HG03108 (cell line): ENCODE measurements around the gene ACADVL.

Experiments used
- ATAC-seq: cut with Tn5 transposase; IDR thresholded peaks from one replicate; pipeline ENCODE4 v1.9.1; 2021; ENCODE audit warnings: moderate library complexity; ENCODE audit not compliant: unreplicated experiment

Gene ACADVL

DNA sequence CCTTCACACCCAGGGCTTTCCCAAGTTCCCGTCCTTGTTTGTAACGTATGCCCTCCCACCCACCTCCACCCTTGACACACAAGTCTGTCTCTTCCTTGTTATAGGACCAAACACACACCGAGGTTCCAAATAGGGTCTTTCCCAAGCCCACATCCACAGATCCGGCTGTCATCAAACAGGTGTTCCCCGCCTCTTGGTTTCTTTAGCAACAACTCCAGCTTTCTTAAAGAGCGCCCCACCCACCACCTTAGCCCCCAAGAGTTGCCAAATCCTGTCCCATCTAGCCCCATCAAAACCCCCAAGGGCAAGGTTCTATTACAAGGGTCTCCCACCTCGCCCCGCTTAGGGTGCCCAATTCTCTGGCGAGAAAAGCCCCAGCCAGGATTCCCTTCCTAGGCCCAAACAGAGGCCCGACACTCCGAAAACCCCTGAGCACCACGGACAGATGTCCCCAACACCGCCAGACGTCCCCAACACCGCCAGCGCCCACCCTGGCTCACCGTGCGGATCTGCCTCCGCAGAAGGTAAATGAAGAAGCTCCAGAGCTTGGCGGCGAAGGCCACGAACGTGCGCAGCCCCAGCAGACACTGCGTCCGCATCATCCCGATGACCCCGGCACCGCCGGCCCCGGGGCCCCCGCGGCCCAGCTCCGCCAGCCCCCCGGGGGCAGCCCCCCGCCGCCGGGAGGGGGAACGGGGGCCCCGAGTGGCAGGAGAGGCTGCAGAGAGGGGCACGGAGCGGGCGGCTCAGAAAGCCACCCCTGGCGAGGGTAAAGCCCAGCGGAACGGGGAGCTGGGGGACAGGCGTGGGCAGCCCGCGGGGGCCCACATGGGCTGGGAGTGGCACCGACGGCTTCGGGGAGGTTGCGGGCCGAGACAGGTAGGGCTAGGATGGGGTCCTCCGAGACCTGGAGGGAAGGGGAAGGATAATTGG, 31.2 kb downstream of the ACADVL start:
- ATAC-seq: no peak

DNA sequence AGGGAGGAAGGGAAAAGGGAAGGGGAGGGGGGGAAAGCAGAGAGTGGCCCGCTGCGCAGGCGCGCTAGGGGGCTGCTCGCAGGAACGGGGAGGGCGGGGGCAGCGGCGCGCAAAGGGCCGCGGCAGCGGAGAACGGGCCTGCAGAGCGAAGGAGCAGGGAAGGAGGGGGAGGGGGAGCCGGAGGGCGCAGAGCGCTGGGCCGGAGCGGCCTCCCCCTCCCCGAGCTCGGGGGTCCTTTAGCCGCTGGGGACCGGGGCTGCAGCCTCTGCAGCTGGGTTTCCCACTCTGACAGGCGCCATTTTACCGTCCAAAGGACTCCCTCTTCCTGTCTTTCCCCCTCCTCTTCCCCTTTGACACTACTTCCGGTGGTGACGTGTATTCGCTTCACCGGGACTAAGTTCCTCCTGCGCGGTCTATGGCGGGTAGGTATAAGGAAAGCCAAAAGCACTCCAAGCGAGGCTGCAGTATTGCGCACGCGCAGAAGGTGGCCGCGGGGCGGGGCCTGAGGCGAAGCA, 32.0 kb downstream of the ACADVL start, which contains the start of gene CTDNEP1:
Gene CTDNEP1 (minus strand): TSS at position 74 of the 515 bp plus-strand sequence. CDS start 438 bp downstream, outside the sequence.
- peak; percentile 79 for ATAC-seq

- ATAC-seq: peak; percentile 41
These were observed 32.7 kb downstream of the ACADVL start, which contains the start of gene ELP5 for GRCh38 chr17:7252176-7253043. ELP5 (plus strand) TSS chr17:7252215; CDS start chr17:7252551, 336 bp downstream.

DNA sequence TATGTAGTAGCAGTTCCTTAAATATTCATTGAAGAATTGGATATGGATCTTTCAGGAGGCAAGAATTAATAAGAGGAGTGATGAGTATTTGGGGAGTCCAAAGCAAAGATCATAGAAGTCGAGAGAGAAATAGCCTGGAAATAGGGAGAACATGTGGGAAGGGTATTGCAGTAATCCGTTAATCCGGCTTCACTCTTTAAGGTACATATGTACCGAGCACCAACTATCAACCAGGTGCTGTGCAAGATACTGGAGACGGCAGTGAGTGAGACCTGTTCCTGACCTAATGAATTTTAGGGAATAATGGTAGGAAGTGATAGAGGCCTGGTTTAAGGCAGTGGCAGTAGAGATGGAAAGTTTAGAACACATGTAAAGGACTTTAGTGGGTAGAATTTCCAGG, 33.3 kb downstream of the ACADVL start:
- no peak for ATAC-seq

DNA sequence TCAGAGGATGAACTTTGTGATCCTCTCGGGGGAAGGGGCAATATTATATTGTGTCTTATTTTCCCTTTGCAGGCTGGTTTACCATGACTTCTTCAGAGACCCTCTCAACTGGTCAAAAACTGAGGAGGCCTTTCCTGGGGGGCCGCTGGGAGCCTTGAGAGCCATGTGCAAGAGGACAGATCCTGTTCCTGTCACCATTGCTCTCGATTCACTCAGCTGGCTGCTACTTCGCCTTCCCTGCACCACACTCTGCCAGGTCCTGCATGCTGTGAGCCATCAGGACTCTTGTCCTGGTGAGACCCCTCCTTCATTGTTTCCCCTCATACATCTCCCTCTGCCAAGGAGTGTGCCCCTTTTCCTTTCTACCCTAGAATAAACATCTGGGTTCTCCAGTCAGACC, 34.8 kb downstream of the ACADVL start:
- ATAC-seq: no peak

DNA sequence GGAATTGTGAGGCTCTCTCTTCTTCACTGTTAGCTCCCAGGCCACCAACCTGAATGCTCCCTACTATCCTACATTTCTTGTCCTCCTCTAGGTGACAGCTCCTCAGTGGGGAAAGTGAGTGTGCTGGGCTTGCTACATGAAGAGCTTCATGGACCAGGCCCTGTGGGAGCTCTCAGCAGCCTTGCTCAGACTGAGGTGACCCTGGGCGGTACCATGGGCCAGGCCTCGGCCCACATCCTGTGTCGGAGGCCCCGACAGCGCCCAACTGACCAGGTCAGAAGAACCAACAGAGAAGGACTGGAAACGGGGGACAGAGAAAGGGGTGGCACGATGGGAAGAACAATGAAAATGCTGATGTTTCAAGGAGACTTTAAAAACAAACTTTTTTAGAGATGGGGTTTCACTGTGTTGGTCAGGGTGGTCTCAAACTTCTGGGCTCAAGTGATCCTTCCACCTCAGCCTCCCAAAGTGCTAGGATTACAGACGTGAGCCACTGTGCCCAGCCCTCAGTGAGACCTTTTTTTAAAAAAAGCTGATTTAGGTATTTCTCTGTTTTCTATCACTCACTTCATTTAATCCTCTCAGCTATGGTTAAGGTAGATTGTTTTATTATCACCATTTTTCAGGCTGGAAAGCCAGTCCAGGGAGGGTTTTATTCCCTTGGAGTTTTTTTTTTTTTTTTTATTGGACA, 37.2 kb downstream of the ACADVL start:
- ATAC-seq: no peak

GRCh38 chr17:7258731-7259554, 39.2 kb downstream of the ACADVL start:
- ATAC-seq: no peak

GRCh38 chr17:7259555-7259889, 39.8 kb downstream of the ACADVL start:
- ATAC-seq: no peak

DNA sequence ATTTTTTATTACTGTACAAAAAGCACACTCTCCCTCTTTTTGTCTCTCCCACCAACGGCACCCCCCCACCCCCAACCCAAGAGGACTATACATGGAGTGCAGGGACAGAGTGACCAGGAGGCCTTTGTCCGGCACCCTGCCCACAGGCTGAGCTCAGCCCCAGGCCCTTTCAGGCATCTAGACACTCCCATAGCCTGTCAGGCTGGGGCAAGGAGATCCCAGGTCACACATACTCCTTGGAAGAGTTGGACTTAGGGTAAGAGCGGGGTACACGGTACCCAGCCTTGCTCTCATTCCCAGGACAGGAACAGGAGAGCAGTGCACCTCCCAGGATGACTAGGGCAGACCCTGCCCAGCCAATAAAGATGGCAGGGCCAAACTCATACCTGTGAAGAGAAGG, 40.4 kb downstream of the ACADVL start:
- no peak for ATAC-seq

DNA sequence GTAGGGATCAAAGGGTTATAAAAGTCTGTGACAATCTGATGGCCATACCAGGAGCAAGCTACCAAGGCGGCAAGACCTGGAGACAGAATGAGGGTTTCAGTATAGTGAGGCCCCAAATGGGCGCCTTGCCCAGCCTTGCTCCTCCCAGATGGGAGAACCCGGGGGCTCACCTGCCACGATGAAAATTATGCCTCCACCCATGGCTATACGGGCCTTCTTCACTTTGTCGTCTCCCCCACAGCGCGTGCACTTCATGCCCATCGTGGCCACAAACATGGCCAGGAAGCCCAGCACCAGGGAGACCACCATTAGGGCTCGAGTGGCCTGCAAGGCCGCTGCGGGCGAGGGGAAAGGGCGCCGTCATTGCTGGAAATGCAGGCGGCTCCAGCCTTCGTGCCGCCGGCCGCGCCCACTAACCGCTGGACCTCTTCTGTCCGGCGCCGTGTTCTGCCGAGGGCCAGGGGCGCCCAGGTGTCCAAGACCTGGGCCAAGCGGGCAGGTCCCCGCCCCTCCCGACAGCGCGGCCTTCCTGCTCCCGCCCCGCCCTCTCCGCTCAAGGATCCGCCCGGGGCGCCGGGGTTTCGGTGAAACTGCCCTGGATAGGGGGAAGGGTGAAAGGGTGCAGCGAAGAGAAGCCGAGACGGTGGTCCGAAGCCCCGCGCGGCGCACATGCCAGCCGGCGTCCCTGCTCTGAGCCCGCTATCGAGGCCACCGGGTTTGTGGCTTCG, 41.1 kb downstream of the ACADVL start:
- ATAC-seq: no peak

DNA sequence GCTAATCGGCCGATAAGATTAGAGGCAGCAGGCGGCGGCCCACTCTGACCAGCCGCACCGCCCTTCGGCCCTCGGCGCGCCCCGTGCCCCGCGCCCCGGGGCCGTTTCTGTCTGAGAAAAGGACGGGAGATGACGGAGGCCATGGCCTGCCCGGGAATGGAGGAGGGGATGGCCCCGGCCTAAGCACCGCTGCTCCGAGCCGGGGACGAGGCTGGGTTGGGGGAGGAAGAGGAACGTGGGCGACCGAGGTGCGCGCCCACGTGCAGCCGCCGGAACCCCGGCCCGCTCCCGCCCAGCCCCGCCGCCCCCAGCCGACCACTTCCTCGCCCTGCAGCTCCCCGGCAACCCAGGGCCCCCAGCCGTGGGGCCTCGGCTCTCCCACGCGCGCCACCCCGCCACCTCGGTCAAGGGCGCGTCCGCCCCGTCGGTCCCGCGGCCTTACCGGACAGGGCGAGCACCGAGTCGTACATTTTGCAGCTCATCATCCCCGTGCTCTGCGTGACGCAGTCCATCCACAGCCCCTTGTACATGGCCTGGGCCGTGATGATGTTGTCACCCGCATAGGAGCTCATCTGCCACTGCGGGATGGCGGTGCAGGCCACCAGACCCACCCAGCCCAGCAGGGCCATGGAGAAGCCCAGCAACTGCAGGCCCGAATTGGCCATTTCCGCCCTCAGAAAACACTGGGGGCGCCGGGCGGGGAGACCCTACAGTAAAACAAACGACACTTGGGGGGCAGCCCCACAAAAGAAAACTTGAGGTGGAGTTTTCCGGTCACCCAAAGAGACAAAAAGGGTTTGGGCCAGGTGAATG, 41.8 kb downstream of the ACADVL start:
- no peak for ATAC-seq

DNA sequence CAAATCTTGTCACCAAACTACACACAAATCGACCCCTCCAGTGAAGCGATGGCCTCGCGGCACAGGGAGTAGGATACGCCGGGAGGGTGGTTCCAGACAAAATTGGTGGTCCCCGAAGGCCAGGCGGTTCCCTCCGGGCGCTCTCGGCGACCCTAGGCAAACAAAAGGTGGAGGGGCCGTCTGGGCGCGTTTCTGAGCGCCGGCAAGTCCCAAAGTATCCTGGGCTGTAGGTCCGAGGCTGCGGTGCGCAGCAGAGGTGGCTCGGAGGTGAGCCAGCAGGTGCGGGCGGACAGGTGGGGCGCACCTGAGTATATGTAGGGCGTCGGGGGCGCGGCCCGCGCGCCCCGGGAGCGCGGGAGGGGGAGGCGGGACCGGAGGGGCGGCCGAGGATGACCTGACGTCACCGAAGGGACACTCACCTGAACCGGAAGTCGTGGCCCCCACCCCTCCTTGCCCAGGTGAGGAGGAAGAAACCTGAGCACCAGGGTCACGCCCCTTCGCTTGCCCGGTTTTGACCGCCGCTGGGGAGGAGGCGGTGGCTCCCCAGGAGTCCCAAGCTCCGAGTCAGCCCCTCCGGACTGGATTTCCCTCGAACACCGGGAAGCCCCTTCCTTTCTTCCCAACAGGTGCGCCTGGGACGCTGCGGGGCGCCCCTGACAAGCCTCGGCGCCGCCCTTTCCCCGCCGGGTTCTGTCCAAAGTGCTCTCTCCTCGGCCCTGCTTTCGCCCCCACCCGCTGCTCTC, 42.6 kb downstream of the ACADVL start, which contains the start of gene CLDN7:
Gene CLDN7 (minus strand): TSS at position 287 of the 743 bp plus-strand sequence. CDS start 435 bp downstream, outside the sequence.
- ATAC-seq: no peak

DNA sequence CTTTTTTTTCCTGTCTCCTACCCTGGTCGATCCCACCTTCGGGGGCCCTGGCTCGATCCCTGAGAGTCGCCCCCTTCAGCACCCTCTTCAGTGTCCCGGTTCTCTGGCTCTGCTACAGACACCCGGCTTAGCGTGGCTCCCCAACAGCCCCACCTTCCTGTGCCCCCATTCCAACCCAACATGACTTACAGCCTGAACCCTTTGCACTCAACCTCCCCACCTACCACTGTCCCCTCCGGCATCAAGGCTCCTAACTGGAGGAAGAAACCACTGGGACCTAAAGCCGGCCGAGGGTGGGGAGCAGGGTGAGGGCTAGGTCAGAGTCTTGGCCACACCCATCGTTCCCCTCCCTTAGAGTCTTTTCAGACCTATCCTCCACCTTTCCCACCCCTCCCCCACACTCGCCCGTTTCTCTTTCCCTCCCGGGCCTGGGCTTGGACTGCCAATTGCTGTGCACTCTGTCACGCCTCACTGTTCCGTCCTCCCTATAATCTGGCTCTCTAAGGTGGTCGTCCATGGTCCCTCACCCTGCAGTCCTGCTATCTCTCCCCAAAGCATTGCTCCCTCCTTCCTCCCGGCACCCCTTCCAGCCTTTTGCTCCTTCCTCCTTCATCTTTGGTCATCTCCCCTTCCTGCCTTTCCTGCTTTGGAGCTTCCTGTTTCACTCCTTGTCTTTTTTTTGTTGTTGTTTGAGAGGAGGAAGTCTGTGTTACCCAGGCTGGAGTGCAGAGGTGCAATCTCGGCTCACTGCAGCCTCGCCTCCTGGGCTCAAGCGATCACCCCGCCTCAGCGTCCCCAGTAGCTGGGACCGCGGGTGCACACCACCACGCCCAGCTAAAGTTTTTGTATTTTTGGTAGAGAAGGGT, 43.4 kb downstream of the ACADVL start:
- ATAC-seq: no peak

DNA sequence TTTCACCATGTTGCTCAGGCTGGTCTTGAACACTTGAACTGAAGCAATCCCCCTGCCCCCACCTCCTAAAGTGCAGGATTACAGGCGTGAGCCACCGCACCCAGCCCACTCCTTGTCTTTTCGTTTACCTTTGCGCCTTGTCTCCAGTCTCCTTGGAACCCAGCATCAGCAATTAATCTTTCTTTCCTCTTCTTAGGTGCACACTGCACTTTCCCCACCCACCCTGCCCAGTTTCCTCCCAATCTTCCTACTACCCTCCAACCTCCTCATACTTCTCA, 44.0 kb downstream of the ACADVL start:
- ATAC-seq: no peak

DNA sequence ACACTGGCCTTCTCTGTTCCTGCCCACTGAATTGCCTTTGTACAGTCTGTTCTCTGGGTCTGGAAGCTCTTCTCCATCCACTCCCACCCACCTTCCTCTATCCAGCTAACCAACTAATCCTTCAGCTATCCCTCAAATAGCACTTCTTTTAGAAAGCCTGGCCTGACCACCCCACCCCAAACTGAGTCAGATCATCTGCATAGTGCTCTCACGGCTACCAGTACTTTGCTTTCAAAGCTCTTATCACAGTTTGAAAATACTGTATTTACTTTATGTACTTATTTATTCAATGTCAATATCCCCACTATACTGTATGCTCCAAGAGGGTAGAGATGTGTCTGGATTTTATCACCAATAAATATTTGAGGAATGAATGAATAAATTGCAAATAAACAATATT, 47.0 kb downstream of the ACADVL start:
- ATAC-seq: no peak
